ENCODE results near the gene C19orf81.

DNA sequence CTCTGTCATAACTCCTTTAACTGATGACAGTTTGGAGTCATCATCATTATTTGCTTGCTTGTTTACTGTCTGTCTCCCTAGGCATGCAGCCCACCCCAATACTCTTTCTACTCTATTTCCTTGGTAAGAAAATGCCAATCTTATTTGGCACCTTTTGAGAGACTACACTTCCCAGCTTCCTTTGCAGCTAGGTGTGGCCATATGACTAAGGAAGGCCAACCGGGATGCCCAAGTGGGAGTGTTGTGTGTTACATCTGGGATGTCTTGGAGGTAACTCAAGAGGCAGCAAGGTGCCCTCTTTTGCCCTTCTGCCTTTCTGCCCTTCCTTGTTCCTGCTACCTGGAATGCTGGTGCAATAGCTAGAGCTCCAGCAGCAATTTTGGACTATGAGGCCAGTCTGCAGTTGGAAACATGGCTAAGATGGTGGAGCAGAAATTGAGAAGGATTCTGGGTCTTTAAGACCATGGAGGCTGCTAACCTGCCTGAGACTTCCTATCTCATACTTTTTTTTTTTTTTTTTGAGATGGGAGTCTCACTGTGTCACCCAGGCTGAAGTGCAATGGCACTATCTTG, 27.5 kb downstream of the C19orf81 start:
- TF ChIP-seq, protein P1, sequence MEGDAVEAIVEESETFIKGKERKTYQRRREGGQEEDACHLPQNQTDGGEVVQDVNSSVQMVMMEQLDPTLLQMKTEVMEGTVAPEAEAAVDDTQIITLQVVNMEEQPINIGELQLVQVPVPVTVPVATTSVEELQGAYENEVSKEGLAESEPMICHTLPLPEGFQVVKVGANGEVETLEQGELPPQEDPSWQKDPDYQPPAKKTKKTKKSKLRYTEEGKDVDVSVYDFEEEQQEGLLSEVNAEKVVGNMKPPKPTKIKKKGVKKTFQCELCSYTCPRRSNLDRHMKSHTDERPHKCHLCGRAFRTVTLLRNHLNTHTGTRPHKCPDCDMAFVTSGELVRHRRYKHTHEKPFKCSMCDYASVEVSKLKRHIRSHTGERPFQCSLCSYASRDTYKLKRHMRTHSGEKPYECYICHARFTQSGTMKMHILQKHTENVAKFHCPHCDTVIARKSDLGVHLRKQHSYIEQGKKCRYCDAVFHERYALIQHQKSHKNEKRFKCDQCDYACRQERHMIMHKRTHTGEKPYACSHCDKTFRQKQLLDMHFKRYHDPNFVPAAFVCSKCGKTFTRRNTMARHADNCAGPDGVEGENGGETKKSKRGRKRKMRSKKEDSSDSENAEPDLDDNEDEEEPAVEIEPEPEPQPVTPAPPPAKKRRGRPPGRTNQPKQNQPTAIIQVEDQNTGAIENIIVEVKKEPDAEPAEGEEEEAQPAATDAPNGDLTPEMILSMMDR (IDR thresholded peaks at IDR 0.05): no peak
- no peak for TF ChIP-seq POLR2A (IDR thresholded peaks at IDR 0.05)
